C4-2B (cell line): ENCODE measurements around the gene KLLN.

Experiments used
- CTCF ChIP-seq: fragments of 450-650 bp; conservative IDR thresholded peaks from 2 replicates; pipeline ENCODE4 v1.5.1; 2017; ENCODE audit warnings: mild to moderate bottlenecking
- ZFX ChIP-seq: fragments of 450-650 bp; IDR thresholded peaks from 2 replicates; pipeline ENCODE4 v1.6.1; 2017

GRCh38 chr10:87845624-87845998 lies 17.7 kb downstream of the KLLN start:
- TF ChIP-seq CTCF (no peak), ZFX (no peak)
